Measurements from ENCODE around the gene DOCK11.

GRCh38 chrX:118612290-118612689, 116.7 kb downstream of the DOCK11 start:
- TF ChIP-seq ZNF174 (tag by site-specific recombination; IDR thresholded peaks at IDR 0.05) (no peak), MYNN (tag by site-specific recombination; IDR thresholded peaks at IDR 0.05; ENCODE audit: borderline replicate concordance) (no peak)

All from HEK293 (cell line).